Stimulated activated naive CD8-positive, alpha-beta T cell treated with anti-CD3 and anti-CD28 coated beads, Interleukin-15, amount 100 ng/mL, for 72 hours (primary cell): ENCODE results near the gene ST3GAL4.
"Not testable (repeated sequence)": the region's sequence is repeated elsewhere in the genome, so short reads cannot be mapped to it uniquely, and the experiment has no call there.

Source experiments
- ATAC-seq: fragments of 150-1000 bp; cut with Tn5 transposase; 2 replicates; pipeline ENCODE4 v1.10.0; 2021; ENCODE audit warnings: mild to moderate bottlenecking, moderate library complexity
- DNase-seq, 2 donors: peaks; one replicate each; pipeline ENCODE4 v3.0.0; 2021 to 2022
- H3K27ac Mint-ChIP-seq, 2 donors: one replicate each; pipeline ENCODE4 v1.8.0; 2022; ENCODE audit warnings: mild to moderate bottlenecking in 2 of 2, mixed read lengths in 2 of 2, moderate library complexity in 2 of 2
- H3K27me3 Mint-ChIP-seq: one replicate; pipeline ENCODE4 v1.8.0; 2022; ENCODE audit warnings: mixed read lengths
- H3K4me1 Mint-ChIP-seq: one replicate; pipeline ENCODE4 v1.8.0; 2022; ENCODE audit warnings: mild to moderate bottlenecking, mixed read lengths
- H3K4me3 Mint-ChIP-seq, 2 donors: one replicate each; pipeline ENCODE4 v1.8.0; 2022; ENCODE audit warnings: mild to moderate bottlenecking in 2 of 2, mixed read lengths in 2 of 2, moderate library complexity in 1 of 2
- H3K9me3 Mint-ChIP-seq, 2 donors: one replicate each; pipeline ENCODE4 v1.8.0; 2022; ENCODE audit warnings: mixed read lengths in 2 of 2

The ST3GAL4 gene

GRCh38 chr11:126382641-126383040, 27.2 kb downstream of the ST3GAL4 start:
- not testable (repeated sequence) for DNase-seq, H3K4me3 Mint-ChIP-seq, H3K27me3 Mint-ChIP-seq, H3K27ac Mint-ChIP-seq, H3K9me3 Mint-ChIP-seq
- peak; percentile 24 for ATAC-seq
- peaks cover 12% of the 10 kb centered on the region for H3K4me1 Mint-ChIP-seq

DNA sequence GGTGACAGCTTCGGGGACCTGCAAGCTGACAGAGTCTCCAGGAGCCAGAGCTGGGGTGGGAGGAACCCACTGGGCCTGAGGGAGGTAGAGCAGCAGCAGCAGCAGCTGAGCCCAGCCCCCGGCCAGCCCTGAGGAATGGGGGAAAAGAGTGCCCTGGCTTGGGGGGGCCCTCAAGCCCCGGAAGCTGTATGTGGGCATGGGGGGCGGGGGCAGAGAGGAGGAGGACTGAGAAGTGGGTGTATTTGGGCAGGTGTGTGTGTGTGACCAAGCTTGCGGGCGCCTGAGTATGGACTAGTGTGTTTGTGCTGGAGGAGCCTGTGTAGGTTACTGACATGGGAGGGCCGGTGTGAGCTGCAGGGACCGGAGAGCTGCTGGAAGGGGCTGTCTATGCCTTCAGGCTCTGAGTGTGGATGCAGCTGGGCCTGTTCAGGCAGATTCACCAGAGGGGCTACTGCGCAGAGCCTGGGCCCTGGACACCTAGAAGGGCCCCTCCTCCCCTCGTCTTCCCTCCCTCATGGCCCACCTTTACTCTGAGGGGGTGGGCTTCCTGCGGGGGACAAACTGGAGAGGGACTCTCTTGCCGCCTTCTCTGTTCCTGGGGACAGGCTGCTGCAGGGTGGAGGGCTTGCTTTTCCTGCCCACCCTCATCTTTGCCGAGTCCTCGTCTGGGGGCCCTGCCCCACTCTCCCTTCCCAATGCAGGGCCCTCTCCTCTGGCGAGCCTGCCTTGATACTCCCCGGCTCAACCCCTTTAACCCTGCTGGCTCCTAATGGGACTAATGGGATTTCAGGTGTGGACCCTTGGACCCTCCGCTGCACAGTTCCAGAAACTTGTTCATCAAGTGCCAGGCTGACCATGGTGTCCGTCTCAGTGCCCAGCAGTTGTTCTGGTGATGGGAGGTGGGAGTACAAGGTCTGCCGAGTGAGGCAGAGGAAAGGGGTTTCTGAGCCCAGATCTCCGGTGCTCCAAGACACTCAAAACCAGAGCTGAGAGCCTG, 28.2 kb downstream of the ST3GAL4 start:
- H3K27me3 Mint-ChIP-seq, result no peaks in the 10 kb centered on the region
- no peak overlapping the region for H3K4me3 Mint-ChIP-seq
- peaks cover 12% of the 10 kb centered on the region for H3K4me1 Mint-ChIP-seq
- H3K27ac Mint-ChIP-seq, result no peak overlapping the region
- no peaks in the 10 kb centered on the region for H3K9me3 Mint-ChIP-seq
- DNase-seq, result no peak
- peak; percentile 28 for ATAC-seq

GRCh38 chr11:126384449-126385070, 29.1 kb downstream of the ST3GAL4 start:
- peaks cover 12% of the 10 kb centered on the region for H3K4me1 Mint-ChIP-seq
- no peaks in the 10 kb centered on the region for H3K27me3 Mint-ChIP-seq
- no peak overlapping the region for H3K4me3 Mint-ChIP-seq
- ATAC-seq, result peak; percentile 27
- DNase-seq, result no peak
- H3K27ac Mint-ChIP-seq, result peak overlapping the region in 1 of 2 donors; percentile 33
- H3K9me3 Mint-ChIP-seq, result no peaks in the 10 kb centered on the region

- DNase-seq (no peak), ATAC-seq (no peak)
- no peak overlapping the region for H3K27ac Mint-ChIP-seq
- peaks cover 12% of the 10 kb centered on the region for H3K4me1 Mint-ChIP-seq
- no peaks in the 10 kb centered on the region for H3K27me3 Mint-ChIP-seq
- H3K4me3 Mint-ChIP-seq, result no peak overlapping the region
- no peaks in the 10 kb centered on the region for H3K9me3 Mint-ChIP-seq
Observed at GRCh38 chr11:126385991-126386728, 30.7 kb downstream of the ST3GAL4 start.

DNA sequence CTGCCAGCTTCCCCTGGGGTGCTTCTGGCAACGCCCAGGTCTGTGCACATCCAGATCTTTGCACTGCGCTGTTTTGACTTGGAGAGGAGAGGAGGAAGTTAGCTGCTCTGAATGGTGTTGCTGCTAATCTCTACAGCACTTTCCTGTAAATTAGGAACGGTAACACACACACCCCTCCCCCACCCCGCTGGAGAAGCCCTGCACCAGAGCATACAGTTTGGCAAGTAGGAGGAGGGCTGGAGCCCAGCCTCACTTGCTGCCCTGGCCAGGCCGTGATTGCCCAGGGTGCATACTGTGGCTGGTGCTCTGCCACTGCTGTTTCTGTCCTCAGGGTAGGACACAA, 31.2 kb downstream of the ST3GAL4 start:
- DNase-seq, H3K4me3 Mint-ChIP-seq, H3K27me3 Mint-ChIP-seq, ATAC-seq, H3K27ac Mint-ChIP-seq, H3K9me3 Mint-ChIP-seq: not testable (repeated sequence)
- peaks cover 12% of the 10 kb centered on the region for H3K4me1 Mint-ChIP-seq

DNA sequence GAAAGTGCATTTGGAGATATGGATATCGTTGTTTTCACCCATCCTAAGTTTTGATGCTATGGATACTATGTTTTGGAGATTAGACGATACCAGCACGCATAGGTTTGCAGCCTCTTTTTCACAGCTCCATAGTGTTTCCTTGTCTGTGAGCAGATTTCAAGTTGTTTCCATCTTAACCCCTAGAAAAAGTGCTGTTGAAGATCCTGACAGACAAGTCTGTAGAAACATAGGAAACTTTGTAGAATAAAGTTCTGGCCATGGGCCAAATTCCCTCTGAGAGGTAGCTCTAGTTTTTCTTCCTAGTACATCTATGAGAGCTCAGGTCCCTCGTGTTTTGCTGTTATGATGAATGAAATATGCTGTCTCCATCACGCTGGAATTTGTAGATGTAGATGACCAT, 32.4 kb downstream of the ST3GAL4 start:
- ATAC-seq (no peak), DNase-seq (no peak)
- H3K9me3 Mint-ChIP-seq, result no peaks in the 10 kb centered on the region
- H3K4me3 Mint-ChIP-seq, result no peak overlapping the region
- peaks cover 18% of the 10 kb centered on the region for H3K4me1 Mint-ChIP-seq
- no peak overlapping the region for H3K27ac Mint-ChIP-seq
- no peaks in the 10 kb centered on the region for H3K27me3 Mint-ChIP-seq

GRCh38 chr11:126390272-126390867, 34.9 kb downstream of the ST3GAL4 start:
- no peak overlapping the region for H3K4me3 Mint-ChIP-seq
- DNase-seq, result no peak
- H3K9me3 Mint-ChIP-seq, result no peaks in the 10 kb centered on the region
- no peak overlapping the region for H3K27ac Mint-ChIP-seq
- peaks cover 23% of the 10 kb centered on the region for H3K4me1 Mint-ChIP-seq
- ATAC-seq, result no peak
- no peaks in the 10 kb centered on the region for H3K27me3 Mint-ChIP-seq

GRCh38 chr11:126391286-126391954, 35.9 kb downstream of the ST3GAL4 start:
- ATAC-seq, result no peak

DNA sequence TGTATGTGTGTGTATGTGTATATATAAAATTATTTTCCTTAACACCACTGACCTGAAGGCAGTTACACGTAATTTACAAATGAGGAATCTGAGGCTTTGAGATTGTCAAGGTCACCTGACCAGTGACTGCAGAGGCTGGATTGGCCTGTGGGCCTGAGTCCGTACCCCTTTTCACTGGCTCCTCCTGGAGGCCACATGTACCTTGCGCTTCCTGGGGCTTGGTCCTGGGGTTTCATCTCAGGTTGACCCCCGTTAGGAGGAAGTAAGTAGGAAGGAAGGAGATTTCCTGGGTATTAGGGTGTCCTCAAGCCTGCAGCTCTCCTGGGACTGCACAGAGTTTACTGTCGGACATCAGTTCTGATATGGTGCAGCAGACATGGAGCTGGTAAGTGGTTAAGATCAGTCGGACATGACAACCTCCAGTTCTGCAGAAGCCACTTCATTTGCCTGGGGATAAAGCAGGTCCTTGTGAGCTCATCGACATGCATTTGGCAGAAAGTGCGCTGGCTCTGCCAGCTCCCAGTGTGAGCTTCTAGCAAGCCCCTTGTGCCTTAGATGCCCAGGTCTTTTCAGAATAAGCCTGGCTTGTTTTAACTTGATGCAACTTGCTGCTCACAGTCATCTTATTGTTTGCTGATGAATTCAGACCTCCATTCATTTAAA, 36.6 kb downstream of the ST3GAL4 start:
- H3K9me3 Mint-ChIP-seq, result no peaks in the 10 kb centered on the region
- H3K4me1 Mint-ChIP-seq, result peaks cover 11% of the 10 kb centered on the region
- H3K27ac Mint-ChIP-seq, result no peak overlapping the region

More at GRCh38 chr11:126391286-126391954, 35.9 kb downstream of the ST3GAL4 start:
- no peak for DNase-seq
- peak overlapping the region in 1 of 2 donors; percentile 51 for H3K27ac Mint-ChIP-seq
- no peak overlapping the region for H3K4me3 Mint-ChIP-seq
- H3K27me3 Mint-ChIP-seq, result no peaks in the 10 kb centered on the region
- peaks cover 16% of the 10 kb centered on the region for H3K4me1 Mint-ChIP-seq
- H3K9me3 Mint-ChIP-seq, result no peaks in the 10 kb centered on the region

DNA sequence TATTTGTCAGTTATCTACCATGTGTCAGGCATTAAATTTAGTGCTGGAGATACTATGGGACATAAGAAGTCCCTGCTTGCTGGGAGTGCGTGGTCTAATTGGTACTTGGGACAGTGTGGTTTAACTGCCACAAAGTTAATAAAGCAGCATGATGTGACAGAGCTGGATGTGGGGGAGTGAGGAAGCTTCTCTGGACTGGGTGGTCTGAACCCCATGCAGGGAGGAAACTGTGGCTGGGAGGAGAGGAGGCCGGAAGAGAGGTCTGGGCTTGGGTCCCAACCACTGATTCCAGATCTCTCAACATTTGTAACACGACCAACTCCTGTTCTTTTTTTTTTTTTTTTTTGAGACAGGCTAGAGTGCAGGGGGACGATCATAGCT, 37.1 kb downstream of the ST3GAL4 start:
- Mint-ChIP-seq H3K27me3 (no peaks in the 10 kb centered on the region), H3K4me3 (no peak overlapping the region), H3K4me1 (peaks cover 11% of the 10 kb centered on the region), H3K9me3 (no peaks in the 10 kb centered on the region), H3K27ac (peak overlapping the region in 1 of 2 donors; percentile 3)
- no peak for DNase-seq
- no peak for ATAC-seq

More for the DNA sequence above, 36.6 kb downstream of the ST3GAL4 start:
- ATAC-seq, result no peak
- no peak for DNase-seq
- H3K27me3 Mint-ChIP-seq, result no peaks in the 10 kb centered on the region
- no peak overlapping the region for H3K4me3 Mint-ChIP-seq

DNA sequence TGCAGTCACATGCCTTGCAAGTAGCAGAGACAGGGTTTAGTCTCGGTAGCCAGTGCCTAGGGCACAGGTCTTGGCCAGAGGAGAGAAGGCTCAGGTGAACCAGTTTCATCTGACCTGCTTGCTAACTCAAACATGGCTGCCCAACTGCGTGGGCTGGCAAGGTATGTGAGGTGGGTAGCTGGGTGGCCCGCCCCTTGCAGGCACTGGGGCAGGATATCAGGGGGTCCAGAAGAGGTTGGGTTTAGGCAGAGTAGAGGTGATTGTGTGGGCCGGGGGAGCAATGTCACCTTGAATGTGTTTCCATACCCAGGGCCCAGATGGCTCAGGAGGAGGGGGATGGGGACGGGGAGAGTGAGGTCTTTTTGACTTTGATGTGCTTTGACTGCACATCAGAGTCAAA, 37.7 kb downstream of the ST3GAL4 start:
- no peak for DNase-seq
- Mint-ChIP-seq H3K4me3 (no peak overlapping the region), H3K27me3 (no peaks in the 10 kb centered on the region), H3K27ac (no peak overlapping the region), H3K9me3 (no peaks in the 10 kb centered on the region), H3K4me1 (peaks cover 11% of the 10 kb centered on the region)
- ATAC-seq, result no peak

- no peak overlapping the region for H3K4me3 Mint-ChIP-seq
- peaks cover 11% of the 10 kb centered on the region for H3K4me1 Mint-ChIP-seq
- no peak overlapping the region for H3K27ac Mint-ChIP-seq
- no peaks in the 10 kb centered on the region for H3K27me3 Mint-ChIP-seq
- DNase-seq, result no peak
- H3K9me3 Mint-ChIP-seq, result no peaks in the 10 kb centered on the region
- no peak for ATAC-seq
Observed at GRCh38 chr11:126394036-126394435, 38.5 kb downstream of the ST3GAL4 start.

- H3K4me3 Mint-ChIP-seq, H3K27me3 Mint-ChIP-seq: not testable (repeated sequence)
Observed at GRCh38 chr11:126394634-126395072, 39.2 kb downstream of the ST3GAL4 start.

GRCh38 chr11:126395784-126396183, 40.3 kb downstream of the ST3GAL4 start:
- H3K9me3 Mint-ChIP-seq, H3K27ac Mint-ChIP-seq, ATAC-seq, H3K4me3 Mint-ChIP-seq, H3K27me3 Mint-ChIP-seq, DNase-seq: not testable (repeated sequence)
- H3K4me1 Mint-ChIP-seq, result peaks cover 11% of the 10 kb centered on the region

More at GRCh38 chr11:126394634-126395072, 39.2 kb downstream of the ST3GAL4 start:
- H3K27ac Mint-ChIP-seq, H3K9me3 Mint-ChIP-seq, DNase-seq, ATAC-seq: not testable (repeated sequence)
- H3K4me1 Mint-ChIP-seq, result peaks cover 11% of the 10 kb centered on the region
